Esophagus muscularis mucosa (tissue), 4 donors: ENCODE data around the gene HSDL2. TPM values are rescaled to one million over a fixed set of nuclear protein-coding genes. Genes with fewer than 3 reads are reported as not detected.

ENCODE experiments used
- DNase-seq: peaks from one replicate; pipeline ENCODE4 v3.0.0-alpha.2; 2017; ENCODE audit errors: extremely low spot score
- H3K27ac ChIP-seq, 4 donors: fragments of 200-600 bp; sonication (generic); replicated peaks in 1 of 4; 1 replicate in 3 of 4; 2 replicates in 1 of 4; pipeline ENCODE4 v1.5.1; 2016 to 2019; ENCODE audit warnings: mild to moderate bottlenecking in 1 of 4
- H3K27me3 ChIP-seq, 4 donors: fragments of 200-600 bp; sonication (generic); one replicate each; pipeline versions ENCODE4 v1.5.1 to v1.6.0; 2016 to 2019
- H3K36me3 ChIP-seq, 4 donors: fragments of 200-600 bp; sonication (generic); one replicate each; pipeline ENCODE4 v1.5.1; 2016 to 2019
- H3K4me1 ChIP-seq, 4 donors: fragments of 200-600 bp; sonication (generic); one replicate each; pipeline ENCODE4 v1.5.1; 2016 to 2019
- H3K4me3 ChIP-seq, 4 donors: fragments of 200-600 bp; sonication (generic); 1 replicate in 2 of 4; 2 replicates in 2 of 4; pipeline ENCODE4 v1.5.1; 2016 to 2019; ENCODE audit warnings: mild to moderate bottlenecking in 4 of 4, moderate library complexity in 1 of 4
- H3K9me3 ChIP-seq, 4 donors: fragments of 200-600 bp; sonication (generic); 1 replicate in 3 of 4; 2 replicates in 1 of 4; pipeline ENCODE4 v1.5.1; 2016 to 2019
- CTCF ChIP-seq, 3 experiments: fragments of 200-600 bp in 2 of 3; fragments of 450-650 bp in 1 of 3; sonication (generic) in 2 of 3; IDR thresholded peaks; one replicate each; pipeline ENCODE4 v1.5.1; 2017 to 2019; ENCODE audit warnings: antibody characterized with exemption in 3 of 3, mild to moderate bottlenecking in 2 of 3, moderate library complexity in 1 of 3
- EP300 ChIP-seq: sonication (generic); formaldehyde crosslinking; IDR thresholded peaks from one replicate; pipeline ENCODE4 v1.6.1; 2017; ENCODE audit warnings: antibody characterized with exemption
- POLR2A ChIP-seq: fragments of 450-650 bp; IDR thresholded peaks from one replicate; pipeline ENCODE4 v1.6.1; 2017; ENCODE audit warnings: antibody characterized with exemption, moderate library complexity, mild to moderate bottlenecking, low read depth
- POLR2AphosphoS5 ChIP-seq, 2 donors: sonication (generic); formaldehyde crosslinking; IDR thresholded peaks; one replicate each; pipeline ENCODE4 v1.6.1; 2017; ENCODE audit warnings: antibody characterized with exemption in 2 of 2
- WGBS: methylation state at CpG from one replicate; pipeline ENCODE4 v1.1.5; 2018; 5-methylcytosine and 5-hydroxymethylcytosine counted together
- intact Hi-C: fragments of 100-400 bp; cut with DNase I; formaldehyde crosslinking; loops from one replicate; pipeline ENCODE4 v1.15.1; 2023
- total RNA-seq, 4 donors: library from RNA; depleted of rRNA; stranded (reverse); fragments of >200 nt; gene quantifications; one replicate each; pipeline versions ENCODE4 v1.1.0 to v1.2.1, GENCODE V29; 2016

HSDL2 gene
- total RNA-seq, 4 donors from 2014 or later: 34.3 to 73.1 (median 50.0) TPM

- TF ChIP-seq CTCF (IDR thresholded peaks at IDR 0.05): no peak
- no peak for TF ChIP-seq POLR2AphosphoS5 (IDR thresholded peaks at IDR 0.05)
- no peak for TF ChIP-seq POLR2A
- TF ChIP-seq EP300: no peak
- peak overlapping the region in 1 of 4 donors; percentile 5 for H3K27ac ChIP-seq
- peaks cover 0 to 35% (median 2%) of the 10 kb centered on the region in 4 donors for H3K36me3 ChIP-seq
- intact Hi-C loops: no loop called here
- H3K27me3 ChIP-seq: no peaks in the 10 kb centered on the region
- H3K4me3 ChIP-seq: no peak overlapping the region
- H3K9me3 ChIP-seq: no peaks in the 10 kb centered on the region
- H3K4me1 ChIP-seq: peaks cover 8 to 12% (median 10%) of the 10 kb centered on the region in 4 donors
- WGBS: 88% methylated on average over 2 of the region's 2 CpGs
- DNase-seq: no peak
These were observed 66.6 kb downstream of the HSDL2 start for GRCh38 chr9:112446526-112446925.

- 33% methylated on average over 2 of the region's 2 CpGs for WGBS
- H3K9me3 ChIP-seq: no peaks in the 10 kb centered on the region
- H3K4me1 ChIP-seq: peaks cover 8 to 12% (median 10%) of the 10 kb centered on the region in 4 donors
- no peak overlapping the region for H3K4me3 ChIP-seq
- no peaks in the 10 kb centered on the region for H3K27me3 ChIP-seq
- intact Hi-C loops: no loop called here
- TF ChIP-seq POLR2AphosphoS5 (IDR thresholded peaks at IDR 0.05) (no peak), CTCF (IDR thresholded peaks at IDR 0.05) (no peak)
- H3K27ac ChIP-seq: peak overlapping the region in 2 of 4 donors; percentile 2 to 5
- no peak for DNase-seq
- peaks cover 0 to 35% (median under 1%) of the 10 kb centered on the region in 4 donors for H3K36me3 ChIP-seq
These were observed 67.4 kb downstream of the HSDL2 start for GRCh38 chr9:112447283-112447761.

GRCh38 chr9:112462855-112463254, 82.9 kb downstream of the HSDL2 start:
- Histone ChIP-seq H3K27me3 (no peaks in the 10 kb centered on the region), H3K4me3 (no peak overlapping the region), H3K36me3 (peaks cover 16 to 84% (median 62%) of the 10 kb centered on the region in 4 donors), H3K4me1 (no peaks in the 10 kb centered on the region), H3K27ac (no peak overlapping the region), H3K9me3 (peaks cover 0 to 9% (median 2%) of the 10 kb centered on the region in 4 donors)
- DNase-seq: no peak
- TF ChIP-seq EP300 (no peak), CTCF (IDR thresholded peaks at IDR 0.05) (no peak), POLR2AphosphoS5 (IDR thresholded peaks at IDR 0.05) (no peak), POLR2A (no peak)
- intact Hi-C loops: no loop called here
- 100% methylated on average over 1 of the region's 1 CpG for WGBS

- DNase-seq: no peak
- peaks cover 0 to 9% (median 2%) of the 10 kb centered on the region in 4 donors for H3K9me3 ChIP-seq
- H3K4me1 ChIP-seq: no peaks in the 10 kb centered on the region
- no peak overlapping the region for H3K4me3 ChIP-seq
- H3K27ac ChIP-seq: no peak overlapping the region
- H3K36me3 ChIP-seq: peaks cover 4 to 64% (median 42%) of the 10 kb centered on the region in 4 donors
- no peak for TF ChIP-seq EP300
- 94% methylated on average over 4 of the region's 4 CpGs for WGBS
- no peaks in the 10 kb centered on the region for H3K27me3 ChIP-seq
- intact Hi-C loops: no loop called here
These were observed 85.4 kb downstream of the HSDL2 start for GRCh38 chr9:112465352-112465751.

GRCh38 chr9:112472996-112473395, 93.1 kb downstream of the HSDL2 start:
- no peak overlapping the region for H3K27ac ChIP-seq
- no peaks in the 10 kb centered on the region for H3K27me3 ChIP-seq
- no peaks in the 10 kb centered on the region for H3K4me1 ChIP-seq
- DNase-seq: no peak
- intact Hi-C loops: no loop called here
- no peak overlapping the region for H3K4me3 ChIP-seq
- 79% methylated on average over 3 of the region's 3 CpGs for WGBS
- TF ChIP-seq EP300 (no peak), POLR2AphosphoS5 (IDR thresholded peaks at IDR 0.05) (no peak), CTCF (IDR thresholded peaks at IDR 0.05) (no peak), POLR2A (no peak)
- peaks cover 0 to 9% (median 6%) of the 10 kb centered on the region in 4 donors for H3K9me3 ChIP-seq
- peaks cover 9 to 43% (median 26%) of the 10 kb centered on the region in 4 donors for H3K36me3 ChIP-seq
